Transverse colon (tissue), 4 donors: ENCODE results near the gene ERGIC1.

Experiments used
- EP300 ChIP-seq: sonication (generic); formaldehyde crosslinking; IDR thresholded peaks from one replicate; pipeline ENCODE4 v1.6.1; 2017; ENCODE audit warnings: antibody characterized with exemption, low read depth
- POLR2A ChIP-seq: fragments of 450-650 bp; IDR thresholded peaks from one replicate; pipeline ENCODE4 v1.6.1; 2016; ENCODE audit warnings: antibody characterized with exemption, mild to moderate bottlenecking, moderate library complexity
- POLR2AphosphoS5 ChIP-seq, 3 donors: sonication (generic); formaldehyde crosslinking; IDR thresholded peaks; one replicate each; pipeline ENCODE4 v1.6.1; 2016; ENCODE audit warnings: antibody characterized with exemption in 3 of 3
- TF ChIP-seq, protein P1 (sequence below), 5 experiments: fragments of 200-600 bp in 3 of 5; fragments of 450-650 bp in 2 of 5; sonication (generic) in 3 of 5; IDR thresholded peaks; 1 replicate in 2 of 5; 2 replicates in 3 of 5; pipeline ENCODE4 v1.5.1; 2016 to 2017; ENCODE audit warnings: antibody characterized with exemption in 5 of 5, inconsistent platforms in 3 of 5, mild to moderate bottlenecking in 2 of 5, moderate library complexity in 1 of 5

DNA sequence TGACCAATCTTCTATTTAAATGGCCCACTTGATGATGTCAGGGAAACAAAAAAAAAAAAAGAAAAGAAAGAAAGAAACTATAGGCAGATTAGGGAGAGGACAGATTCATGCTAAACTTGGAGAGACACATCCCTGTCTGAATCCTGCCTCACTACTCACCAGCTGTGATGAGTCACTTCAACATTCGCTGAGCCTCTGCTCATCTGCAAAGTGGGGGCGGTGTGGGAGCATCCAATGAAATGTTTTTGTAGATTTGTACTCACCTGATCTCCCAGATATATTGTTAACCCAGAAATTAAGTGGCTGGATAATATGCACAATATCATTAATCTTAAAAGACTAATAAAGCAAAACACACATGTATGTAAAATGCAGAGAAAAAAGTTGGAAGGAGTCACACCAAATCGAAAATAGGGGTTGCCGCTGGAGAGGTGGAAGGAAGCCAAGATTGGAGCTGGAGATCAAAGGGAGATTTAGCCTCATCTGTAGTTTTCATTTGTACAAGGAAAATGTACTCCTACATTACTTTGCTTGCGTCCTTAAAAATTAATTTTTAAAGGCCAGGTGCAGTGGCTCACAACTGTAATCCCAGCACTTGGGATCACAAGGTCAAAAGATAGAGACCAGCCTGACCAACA is 17.0 kb upstream of the ERGIC1 start:
- TF ChIP-seq, protein P1, sequence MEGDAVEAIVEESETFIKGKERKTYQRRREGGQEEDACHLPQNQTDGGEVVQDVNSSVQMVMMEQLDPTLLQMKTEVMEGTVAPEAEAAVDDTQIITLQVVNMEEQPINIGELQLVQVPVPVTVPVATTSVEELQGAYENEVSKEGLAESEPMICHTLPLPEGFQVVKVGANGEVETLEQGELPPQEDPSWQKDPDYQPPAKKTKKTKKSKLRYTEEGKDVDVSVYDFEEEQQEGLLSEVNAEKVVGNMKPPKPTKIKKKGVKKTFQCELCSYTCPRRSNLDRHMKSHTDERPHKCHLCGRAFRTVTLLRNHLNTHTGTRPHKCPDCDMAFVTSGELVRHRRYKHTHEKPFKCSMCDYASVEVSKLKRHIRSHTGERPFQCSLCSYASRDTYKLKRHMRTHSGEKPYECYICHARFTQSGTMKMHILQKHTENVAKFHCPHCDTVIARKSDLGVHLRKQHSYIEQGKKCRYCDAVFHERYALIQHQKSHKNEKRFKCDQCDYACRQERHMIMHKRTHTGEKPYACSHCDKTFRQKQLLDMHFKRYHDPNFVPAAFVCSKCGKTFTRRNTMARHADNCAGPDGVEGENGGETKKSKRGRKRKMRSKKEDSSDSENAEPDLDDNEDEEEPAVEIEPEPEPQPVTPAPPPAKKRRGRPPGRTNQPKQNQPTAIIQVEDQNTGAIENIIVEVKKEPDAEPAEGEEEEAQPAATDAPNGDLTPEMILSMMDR (IDR thresholded peaks at IDR 0.05), result no peak
- no peak for TF ChIP-seq POLR2A
- no peak for TF ChIP-seq EP300
- no peak for TF ChIP-seq POLR2AphosphoS5 (IDR thresholded peaks at IDR 0.05)
